Activated CD4-positive, alpha-beta T cell treated with anti-CD3 and anti-CD28 coated beads for 4 hours (primary cell): ENCODE results near the gene FAM227B.
"Not testable (repeated sequence)": the region's sequence is repeated elsewhere in the genome, so short reads cannot be mapped to it uniquely, and the experiment has no call there.

Source experiments
- DNase-seq, 2 donors: peaks; one replicate each; pipeline ENCODE4 v3.0.0-alpha.2; 2020

Gene FAM227B

GRCh38 chr15:49610157-49610918 lies 10.3 kb downstream of the FAM227B start:
- DNase-seq: no peak

GRCh38 chr15:49606594-49606993 lies 14.0 kb downstream of the FAM227B start:
- no peak for DNase-seq

GRCh38 chr15:49605588-49605987 lies 15.0 kb downstream of the FAM227B start:
- DNase-seq: no peak

- DNase-seq: no peak
These were observed 15.8 kb downstream of the FAM227B start for GRCh38 chr15:49604625-49605409.

- DNase-seq: not testable (repeated sequence)
These were observed 27.7 kb downstream of the FAM227B start for GRCh38 chr15:49592829-49593316.

- DNase-seq: no peak
These were observed 31.6 kb downstream of the FAM227B start for GRCh38 chr15:49589030-49589429.

- no peak for DNase-seq
These were observed 47.2 kb downstream of the FAM227B start for GRCh38 chr15:49573421-49573820.

- DNase-seq: no peak
These were observed 49.9 kb downstream of the FAM227B start for GRCh38 chr15:49570672-49571071.

- no peak for DNase-seq
These were observed 50.4 kb downstream of the FAM227B start for GRCh38 chr15:49570174-49570573.

GRCh38 chr15:49560045-49560444 lies 60.6 kb downstream of the FAM227B start:
- DNase-seq: no peak

- DNase-seq: no peak
These were observed 61.7 kb downstream of the FAM227B start for GRCh38 chr15:49558929-49559328.

GRCh38 chr15:49556437-49556836 lies 64.2 kb downstream of the FAM227B start:
- DNase-seq: no peak

- not testable (repeated sequence) for DNase-seq
These were observed 70.3 kb downstream of the FAM227B start for GRCh38 chr15:49550342-49550741.

GRCh38 chr15:49538520-49538919 lies 82.1 kb downstream of the FAM227B start:
- no peak for DNase-seq

GRCh38 chr15:49530092-49530491 lies 90.5 kb downstream of the FAM227B start:
- no peak for DNase-seq

GRCh38 chr15:49528289-49528688 lies 92.3 kb downstream of the FAM227B start:
- no peak for DNase-seq

- DNase-seq: no peak
These were observed 98.8 kb downstream of the FAM227B start for GRCh38 chr15:49521802-49522201.

GRCh38 chr15:49512739-49513138 lies 107.9 kb downstream of the FAM227B start:
- DNase-seq: not testable (repeated sequence)

GRCh38 chr15:49507261-49507660 lies 113.4 kb downstream of the FAM227B start:
- DNase-seq: no peak

GRCh38 chr15:49506341-49506740 lies 114.3 kb downstream of the FAM227B start:
- no peak for DNase-seq

GRCh38 chr15:49501586-49501985 lies 119.0 kb downstream of the FAM227B start:
- DNase-seq: no peak

- DNase-seq: no peak
These were observed 124.4 kb downstream of the FAM227B start for GRCh38 chr15:49495993-49496753.

GRCh38 chr15:49494842-49495241 lies 125.8 kb downstream of the FAM227B start:
- no peak for DNase-seq
